Mucosa of rectum (tissue), 2 donors: ENCODE measurements around the gene MYCN.
"Not testable (repeated sequence)": the region's sequence is repeated elsewhere in the genome, so short reads cannot be mapped to it uniquely, and the experiment has no call there.

Experiments used
- H3K27ac ChIP-seq, 2 donors: one replicate each; pipeline ENCODE4 v1.7.0; 2013; ENCODE audit warnings: inconsistent platforms in 2 of 2, low read depth in 2 of 2, low read length in 2 of 2
- H3K27me3 ChIP-seq, 2 donors: one replicate each; pipeline ENCODE4 v1.7.0; 2013; ENCODE audit warnings: low read length in 2 of 2; ENCODE audit not compliant: control insufficient read depth in 2 of 2, insufficient read depth in 2 of 2
- H3K36me3 ChIP-seq, 2 donors: one replicate each; pipeline ENCODE4 v1.7.0; 2013; ENCODE audit warnings: low read length in 2 of 2; ENCODE audit not compliant: control insufficient read depth in 2 of 2, insufficient read depth in 2 of 2
- H3K4me1 ChIP-seq, 2 donors: one replicate each; pipeline ENCODE4 v1.7.0; 2013; ENCODE audit warnings: low read length in 2 of 2, mild to moderate bottlenecking in 1 of 2; ENCODE audit not compliant: control insufficient read depth in 2 of 2, insufficient read depth in 2 of 2
- H3K4me3 ChIP-seq, 2 donors: one replicate each; pipeline ENCODE4 v1.7.0; 2013; ENCODE audit warnings: low read length in 2 of 2
- H3K9ac ChIP-seq, 2 donors: one replicate each; pipeline ENCODE4 v1.7.0; 2013; ENCODE audit warnings: low read length in 2 of 2, low read depth in 1 of 2, mild to moderate bottlenecking in 1 of 2
- H3K9me3 ChIP-seq, 2 donors: one replicate each; pipeline ENCODE4 v1.7.0; 2013; ENCODE audit warnings: low read length in 2 of 2; ENCODE audit not compliant: control insufficient read depth in 2 of 2
- donor health status: healthy.
- donor health status: Normal muscosa, but diverticular disease.

Gene MYCN

DNA sequence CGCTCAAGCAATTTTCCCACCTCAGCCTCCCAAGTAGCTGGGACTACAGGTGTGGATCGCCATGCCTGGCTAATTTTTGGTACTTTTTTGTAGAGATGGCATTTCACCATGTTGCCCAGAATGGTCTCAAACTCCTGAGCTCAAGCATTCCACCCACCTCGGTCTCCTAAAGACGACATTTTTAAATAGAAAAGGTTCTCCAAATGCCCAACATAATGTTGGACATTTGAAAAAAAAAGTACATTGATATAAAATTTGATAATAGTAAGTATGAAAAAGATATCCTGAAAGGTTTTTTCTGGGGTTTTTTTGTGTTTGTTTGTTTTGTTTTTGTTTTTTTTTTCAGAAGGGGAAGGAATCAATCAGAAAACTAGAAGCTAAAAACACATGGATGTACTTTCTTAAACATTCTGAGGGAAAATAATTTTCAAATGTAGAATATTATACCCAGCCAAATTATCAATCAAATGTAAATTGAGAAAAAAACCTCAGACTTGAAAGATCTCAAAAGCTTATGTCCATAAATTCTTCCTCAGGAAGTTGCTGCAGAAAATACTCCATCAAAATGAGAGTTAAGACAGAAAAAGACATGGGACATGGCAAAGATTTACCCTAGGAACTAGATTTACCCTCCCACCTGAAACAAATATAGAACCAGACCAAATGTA is 42.8 kb upstream of the MYCN start:
- Histone ChIP-seq H3K27me3 (no peaks in the 10 kb centered on the region), H3K27ac (no peak overlapping the region)

DNA sequence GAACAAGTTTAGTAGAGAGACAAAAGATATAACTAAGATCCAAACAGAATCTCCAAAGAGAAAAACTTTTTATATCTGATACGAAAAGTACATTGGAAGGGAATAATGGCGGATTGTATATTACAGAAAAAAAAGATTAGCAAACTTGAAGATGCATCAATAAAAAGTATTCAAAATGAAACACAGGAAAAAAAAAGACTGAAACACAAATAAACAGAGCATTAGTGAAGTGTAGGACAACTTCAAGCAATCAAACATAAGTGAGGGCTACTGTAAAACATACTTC is 41.1 kb upstream of the MYCN start:
- no peak overlapping the region for H3K9ac ChIP-seq
- no peak overlapping the region for H3K4me3 ChIP-seq
- H3K27ac ChIP-seq: no peak overlapping the region
- no peaks in the 10 kb centered on the region for H3K27me3 ChIP-seq
- no peaks in the 10 kb centered on the region for H3K9me3 ChIP-seq
- H3K4me1 ChIP-seq: no peaks in the 10 kb centered on the region
- no peaks in the 10 kb centered on the region for H3K36me3 ChIP-seq

More for the DNA sequence above, 42.8 kb upstream of the MYCN start:
- H3K4me1 ChIP-seq: no peaks in the 10 kb centered on the region
- H3K9me3 ChIP-seq: no peaks in the 10 kb centered on the region
- no peak overlapping the region for H3K4me3 ChIP-seq
- no peaks in the 10 kb centered on the region for H3K36me3 ChIP-seq
- no peak overlapping the region for H3K9ac ChIP-seq

DNA sequence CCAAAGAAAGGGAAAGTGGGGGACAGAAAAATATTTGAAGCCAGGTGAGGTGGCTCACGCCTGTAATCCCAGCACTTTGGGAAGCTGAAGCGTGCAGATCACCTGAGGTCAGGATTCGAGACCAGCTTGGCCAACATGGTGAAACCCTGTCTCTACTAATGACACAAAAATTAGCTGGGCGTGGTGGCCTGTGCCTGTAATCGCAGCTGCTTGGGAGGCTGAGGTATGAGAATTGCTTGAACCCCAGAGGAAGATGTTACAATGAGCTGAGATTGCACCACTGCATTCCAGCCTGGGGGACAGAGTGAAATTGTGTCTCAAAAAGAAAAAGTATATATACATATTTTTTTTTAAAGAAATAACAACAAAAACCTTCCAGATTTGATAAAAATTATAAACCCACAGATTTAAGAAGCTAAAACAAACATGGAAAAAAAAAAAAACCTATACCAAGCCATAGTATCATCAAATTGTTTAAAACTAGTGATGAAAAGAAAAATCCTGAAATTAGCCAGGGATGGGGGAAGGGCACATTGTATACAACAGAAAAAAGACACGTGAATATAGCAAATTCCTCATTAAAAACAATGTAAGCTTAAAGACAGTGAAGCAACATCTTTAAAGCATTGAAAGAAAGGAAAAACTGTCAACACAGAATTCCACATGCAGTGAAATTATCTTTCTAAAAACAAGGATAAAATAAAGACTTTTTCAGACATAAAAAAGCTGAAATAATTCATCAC is 40.4 kb upstream of the MYCN start:
- Histone ChIP-seq H3K36me3 (no peaks in the 10 kb centered on the region), H3K27me3 (no peaks in the 10 kb centered on the region), H3K4me3 (no peak overlapping the region), H3K27ac (no peak overlapping the region), H3K9ac (no peak overlapping the region), H3K9me3 (no peaks in the 10 kb centered on the region), H3K4me1 (no peaks in the 10 kb centered on the region)

GRCh38 chr2:15901095-15901807 is 39.1 kb upstream of the MYCN start:
- no peak overlapping the region for H3K4me3 ChIP-seq
- H3K36me3 ChIP-seq: no peaks in the 10 kb centered on the region

GRCh38 chr2:15901808-15902130 is 38.6 kb upstream of the MYCN start:
- Histone ChIP-seq H3K4me1 (no peaks in the 10 kb centered on the region), H3K36me3 (no peaks in the 10 kb centered on the region), H3K27me3 (no peaks in the 10 kb centered on the region), H3K27ac (no peak overlapping the region), H3K9me3 (no peaks in the 10 kb centered on the region), H3K4me3 (no peak overlapping the region), H3K9ac (no peak overlapping the region)

More at GRCh38 chr2:15901095-15901807, 39.1 kb upstream of the MYCN start:
- no peaks in the 10 kb centered on the region for H3K4me1 ChIP-seq
- no peak overlapping the region for H3K9ac ChIP-seq
- H3K27ac ChIP-seq: no peak overlapping the region
- no peaks in the 10 kb centered on the region for H3K27me3 ChIP-seq
- no peaks in the 10 kb centered on the region for H3K9me3 ChIP-seq

- H3K4me3 ChIP-seq, H3K27me3 ChIP-seq, H3K9ac ChIP-seq, H3K4me1 ChIP-seq, H3K36me3 ChIP-seq, H3K9me3 ChIP-seq, H3K27ac ChIP-seq: not testable (repeated sequence)
Observed at GRCh38 chr2:15903910-15904309, 36.4 kb upstream of the MYCN start.

DNA sequence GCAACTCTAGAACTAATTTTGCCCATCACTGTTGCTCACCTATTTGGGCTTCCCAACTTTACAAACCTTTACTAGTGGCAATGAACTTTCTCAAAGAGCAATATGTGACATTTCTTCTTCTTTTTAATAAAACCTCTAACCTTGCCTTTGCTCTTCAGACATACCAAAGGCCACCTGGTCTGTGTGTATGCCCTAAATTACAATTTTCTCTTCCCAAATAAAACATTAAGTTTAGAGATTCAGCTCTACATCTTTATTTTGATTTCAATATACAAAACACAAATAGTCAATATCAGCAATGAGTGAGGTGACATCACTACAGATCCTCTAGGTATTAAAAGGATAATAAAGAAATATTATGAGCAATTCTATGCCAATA is 35.1 kb upstream of the MYCN start:
- Histone ChIP-seq H3K27me3 (no peaks in the 10 kb centered on the region), H3K9ac (no peak overlapping the region), H3K36me3 (no peaks in the 10 kb centered on the region), H3K4me1 (no peaks in the 10 kb centered on the region), H3K9me3 (no peaks in the 10 kb centered on the region), H3K4me3 (no peak overlapping the region), H3K27ac (no peak overlapping the region)

DNA sequence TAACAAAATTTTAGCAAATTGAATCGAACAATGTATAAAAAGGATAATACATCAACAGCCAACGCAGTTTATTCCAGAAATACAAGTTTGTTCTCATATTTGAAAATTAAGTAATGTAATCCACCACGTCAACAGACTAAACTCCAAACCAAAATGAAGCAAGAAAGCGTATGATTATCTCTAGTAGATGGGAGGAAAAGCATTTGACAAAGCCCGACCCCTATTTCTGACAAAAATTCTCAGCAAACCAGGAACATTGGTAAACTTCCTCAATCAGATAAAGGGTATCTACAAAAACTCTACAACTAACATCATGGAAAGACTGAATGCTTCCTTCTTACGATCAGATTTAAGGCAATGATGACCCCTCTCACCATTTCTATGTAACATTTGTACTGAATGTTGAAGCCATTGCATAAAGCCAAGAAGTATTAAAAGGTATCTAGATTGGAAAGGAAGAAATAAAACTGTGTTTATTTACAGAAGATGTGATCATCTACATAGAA is 34.3 kb upstream of the MYCN start:
- Histone ChIP-seq H3K9ac (no peak overlapping the region), H3K9me3 (no peaks in the 10 kb centered on the region), H3K27me3 (no peaks in the 10 kb centered on the region), H3K36me3 (no peaks in the 10 kb centered on the region), H3K4me1 (no peaks in the 10 kb centered on the region), H3K27ac (no peak overlapping the region), H3K4me3 (no peak overlapping the region)

- no peak overlapping the region for H3K27ac ChIP-seq
- H3K9me3 ChIP-seq: no peaks in the 10 kb centered on the region
- no peaks in the 10 kb centered on the region for H3K36me3 ChIP-seq
- no peak overlapping the region for H3K9ac ChIP-seq
- H3K4me1 ChIP-seq: no peaks in the 10 kb centered on the region
- no peak overlapping the region for H3K4me3 ChIP-seq
- no peaks in the 10 kb centered on the region for H3K27me3 ChIP-seq
Observed at GRCh38 chr2:15906778-15907177, 33.6 kb upstream of the MYCN start.

DNA sequence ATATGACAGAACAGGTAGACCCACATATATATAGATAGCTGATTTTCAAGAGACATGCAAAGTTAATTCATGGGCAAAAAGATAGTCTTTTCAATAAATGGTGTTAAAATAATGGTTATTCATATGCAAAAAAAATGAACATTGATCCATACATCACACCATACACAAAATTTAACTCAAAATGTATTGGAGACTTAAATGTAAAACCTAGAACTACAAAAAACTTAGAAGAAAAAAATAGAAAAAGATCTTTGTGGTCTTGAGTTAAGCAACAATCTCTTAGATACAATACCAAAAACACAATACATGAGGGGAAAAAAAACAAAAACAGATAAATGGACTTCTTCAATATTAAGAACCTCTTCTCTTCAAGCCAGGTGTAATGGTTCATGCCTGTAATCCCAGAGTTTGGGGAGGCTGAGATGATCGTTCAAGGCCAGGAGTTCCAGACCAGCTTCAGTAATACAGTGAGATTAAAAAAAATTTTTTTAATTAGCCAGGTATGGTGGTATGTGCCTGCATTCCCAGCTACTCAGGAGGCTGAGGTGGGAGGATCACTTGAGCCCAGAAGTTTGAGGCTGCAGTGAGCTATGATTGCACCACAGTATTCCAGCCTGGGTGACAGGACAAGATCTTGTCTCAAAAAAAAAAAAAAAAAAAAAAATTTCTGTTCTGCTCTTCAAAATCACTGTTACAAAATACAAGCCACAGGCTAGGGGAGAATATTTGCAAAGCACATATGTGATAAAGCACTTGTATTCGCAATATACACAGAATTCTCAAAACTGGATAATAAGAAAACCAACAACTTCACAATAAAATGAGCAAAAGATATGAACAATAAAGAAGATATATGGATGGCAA is 32.7 kb upstream of the MYCN start:
- Histone ChIP-seq H3K36me3 (no peaks in the 10 kb centered on the region), H3K4me3 (no peak overlapping the region), H3K9ac (no peak overlapping the region), H3K4me1 (no peaks in the 10 kb centered on the region), H3K9me3 (no peaks in the 10 kb centered on the region), H3K27me3 (no peaks in the 10 kb centered on the region), H3K27ac (no peak overlapping the region)
